H1 (cell line): ENCODE results near the gene C8B. TPM values are rescaled to one million over a fixed set of nuclear protein-coding genes. Genes with fewer than 3 reads are reported as not detected.

Experiments
- ATF2 ChIP-seq: IDR thresholded peaks from 2 replicates; pipeline ENCODE4 v1.6.1; 2012; ENCODE audit warnings: low read length, inconsistent platforms
- BACH1 ChIP-seq: IDR thresholded peaks from 2 replicates; pipeline ENCODE4 v1.6.1; 2012; ENCODE audit warnings: low read length, improper control_type of control experiment
- FOSL1 ChIP-seq: IDR thresholded peaks from 2 replicates; pipeline ENCODE4 v1.6.1; 2011; ENCODE audit warnings: mild to moderate bottlenecking, low read depth, low read length, moderate library complexity; ENCODE audit not compliant: insufficient read depth
- JUN ChIP-seq: IDR thresholded peaks from 2 replicates; pipeline ENCODE4 v1.6.1; 2011; ENCODE audit warnings: low read depth, mild to moderate bottlenecking, improper control_type of control experiment, low read length
- MAFK ChIP-seq: IDR thresholded peaks from 2 replicates; pipeline ENCODE4 v1.6.1; 2012; ENCODE audit warnings: low read depth, mild to moderate bottlenecking, improper control_type of control experiment, low read length
- NANOG ChIP-seq: IDR thresholded peaks from 2 replicates; pipeline ENCODE4 v1.6.1; 2011; ENCODE audit warnings: low read length, low read depth, mild to moderate bottlenecking, inconsistent platforms; ENCODE audit not compliant: insufficient read depth, poor library complexity, severe bottlenecking
- RAD21 ChIP-seq, 2 experiments: IDR thresholded peaks in 1 of 2; conservative IDR thresholded peaks in 1 of 2; 2 replicates each; pipeline ENCODE4 v1.6.1; 2011; ENCODE audit warnings: low read depth in 2 of 2, low read length in 2 of 2, improper control_type of control experiment in 1 of 2, inconsistent platforms in 1 of 2, mild to moderate bottlenecking in 1 of 2, moderate library complexity in 1 of 2
- TBP ChIP-seq: IDR thresholded peaks from 2 replicates; pipeline ENCODE4 v1.6.1; 2011; ENCODE audit warnings: low read depth, low read length, improper control_type of control experiment
- TCF12 ChIP-seq: IDR thresholded peaks from 2 replicates; pipeline ENCODE4 v1.6.1; 2011; ENCODE audit warnings: low read depth, mild to moderate bottlenecking, low read length
- polyA plus RNA-seq, 7 experiments: library from polyadenylated mRNA; depleted of rRNA in 3 of 7; stranded (reverse) in 5 of 7; unstranded in 2 of 7; fragments of >200 nt in 5 of 7; fragments of 200-250 nt in 2 of 7; gene quantifications; 1 replicate in 5 of 7; 2 replicates in 1 of 7; 4 replicates in 1 of 7; pipeline versions ENCODE4 v1.2.1 to v1.2.3, GENCODE V29; 2011 to 2013; ENCODE audit warnings: missing spikeins in 2 of 7, mixed read lengths in 2 of 7
- total RNA-seq: library from RNA; stranded (reverse); fragmentation: NEBNext Ultra II Directional; extraction: Animal tissue kit (Norgen Biotek cat#: 25700); gene quantifications from 2 replicates; pipeline ENCODE4 v1.2.1, GENCODE V29; 2021
- TF ChIP-seq, protein P1 (sequence below): fragments of 300-600 bp; sonication (generic); IDR thresholded peaks from 2 replicates; pipeline ENCODE4 v1.7.1; 2012; ENCODE audit warnings: low read length, moderate library complexity, mild to moderate bottlenecking, inconsistent platforms; ENCODE audit not compliant: insufficient replicate concordance

C8B gene
- total and polyA plus RNA-seq, 2 of the 8 experiments (the other 6 are each of a cell fraction or from before 2014, with no cell fraction given): not detected

- TF ChIP-seq, protein P1, sequence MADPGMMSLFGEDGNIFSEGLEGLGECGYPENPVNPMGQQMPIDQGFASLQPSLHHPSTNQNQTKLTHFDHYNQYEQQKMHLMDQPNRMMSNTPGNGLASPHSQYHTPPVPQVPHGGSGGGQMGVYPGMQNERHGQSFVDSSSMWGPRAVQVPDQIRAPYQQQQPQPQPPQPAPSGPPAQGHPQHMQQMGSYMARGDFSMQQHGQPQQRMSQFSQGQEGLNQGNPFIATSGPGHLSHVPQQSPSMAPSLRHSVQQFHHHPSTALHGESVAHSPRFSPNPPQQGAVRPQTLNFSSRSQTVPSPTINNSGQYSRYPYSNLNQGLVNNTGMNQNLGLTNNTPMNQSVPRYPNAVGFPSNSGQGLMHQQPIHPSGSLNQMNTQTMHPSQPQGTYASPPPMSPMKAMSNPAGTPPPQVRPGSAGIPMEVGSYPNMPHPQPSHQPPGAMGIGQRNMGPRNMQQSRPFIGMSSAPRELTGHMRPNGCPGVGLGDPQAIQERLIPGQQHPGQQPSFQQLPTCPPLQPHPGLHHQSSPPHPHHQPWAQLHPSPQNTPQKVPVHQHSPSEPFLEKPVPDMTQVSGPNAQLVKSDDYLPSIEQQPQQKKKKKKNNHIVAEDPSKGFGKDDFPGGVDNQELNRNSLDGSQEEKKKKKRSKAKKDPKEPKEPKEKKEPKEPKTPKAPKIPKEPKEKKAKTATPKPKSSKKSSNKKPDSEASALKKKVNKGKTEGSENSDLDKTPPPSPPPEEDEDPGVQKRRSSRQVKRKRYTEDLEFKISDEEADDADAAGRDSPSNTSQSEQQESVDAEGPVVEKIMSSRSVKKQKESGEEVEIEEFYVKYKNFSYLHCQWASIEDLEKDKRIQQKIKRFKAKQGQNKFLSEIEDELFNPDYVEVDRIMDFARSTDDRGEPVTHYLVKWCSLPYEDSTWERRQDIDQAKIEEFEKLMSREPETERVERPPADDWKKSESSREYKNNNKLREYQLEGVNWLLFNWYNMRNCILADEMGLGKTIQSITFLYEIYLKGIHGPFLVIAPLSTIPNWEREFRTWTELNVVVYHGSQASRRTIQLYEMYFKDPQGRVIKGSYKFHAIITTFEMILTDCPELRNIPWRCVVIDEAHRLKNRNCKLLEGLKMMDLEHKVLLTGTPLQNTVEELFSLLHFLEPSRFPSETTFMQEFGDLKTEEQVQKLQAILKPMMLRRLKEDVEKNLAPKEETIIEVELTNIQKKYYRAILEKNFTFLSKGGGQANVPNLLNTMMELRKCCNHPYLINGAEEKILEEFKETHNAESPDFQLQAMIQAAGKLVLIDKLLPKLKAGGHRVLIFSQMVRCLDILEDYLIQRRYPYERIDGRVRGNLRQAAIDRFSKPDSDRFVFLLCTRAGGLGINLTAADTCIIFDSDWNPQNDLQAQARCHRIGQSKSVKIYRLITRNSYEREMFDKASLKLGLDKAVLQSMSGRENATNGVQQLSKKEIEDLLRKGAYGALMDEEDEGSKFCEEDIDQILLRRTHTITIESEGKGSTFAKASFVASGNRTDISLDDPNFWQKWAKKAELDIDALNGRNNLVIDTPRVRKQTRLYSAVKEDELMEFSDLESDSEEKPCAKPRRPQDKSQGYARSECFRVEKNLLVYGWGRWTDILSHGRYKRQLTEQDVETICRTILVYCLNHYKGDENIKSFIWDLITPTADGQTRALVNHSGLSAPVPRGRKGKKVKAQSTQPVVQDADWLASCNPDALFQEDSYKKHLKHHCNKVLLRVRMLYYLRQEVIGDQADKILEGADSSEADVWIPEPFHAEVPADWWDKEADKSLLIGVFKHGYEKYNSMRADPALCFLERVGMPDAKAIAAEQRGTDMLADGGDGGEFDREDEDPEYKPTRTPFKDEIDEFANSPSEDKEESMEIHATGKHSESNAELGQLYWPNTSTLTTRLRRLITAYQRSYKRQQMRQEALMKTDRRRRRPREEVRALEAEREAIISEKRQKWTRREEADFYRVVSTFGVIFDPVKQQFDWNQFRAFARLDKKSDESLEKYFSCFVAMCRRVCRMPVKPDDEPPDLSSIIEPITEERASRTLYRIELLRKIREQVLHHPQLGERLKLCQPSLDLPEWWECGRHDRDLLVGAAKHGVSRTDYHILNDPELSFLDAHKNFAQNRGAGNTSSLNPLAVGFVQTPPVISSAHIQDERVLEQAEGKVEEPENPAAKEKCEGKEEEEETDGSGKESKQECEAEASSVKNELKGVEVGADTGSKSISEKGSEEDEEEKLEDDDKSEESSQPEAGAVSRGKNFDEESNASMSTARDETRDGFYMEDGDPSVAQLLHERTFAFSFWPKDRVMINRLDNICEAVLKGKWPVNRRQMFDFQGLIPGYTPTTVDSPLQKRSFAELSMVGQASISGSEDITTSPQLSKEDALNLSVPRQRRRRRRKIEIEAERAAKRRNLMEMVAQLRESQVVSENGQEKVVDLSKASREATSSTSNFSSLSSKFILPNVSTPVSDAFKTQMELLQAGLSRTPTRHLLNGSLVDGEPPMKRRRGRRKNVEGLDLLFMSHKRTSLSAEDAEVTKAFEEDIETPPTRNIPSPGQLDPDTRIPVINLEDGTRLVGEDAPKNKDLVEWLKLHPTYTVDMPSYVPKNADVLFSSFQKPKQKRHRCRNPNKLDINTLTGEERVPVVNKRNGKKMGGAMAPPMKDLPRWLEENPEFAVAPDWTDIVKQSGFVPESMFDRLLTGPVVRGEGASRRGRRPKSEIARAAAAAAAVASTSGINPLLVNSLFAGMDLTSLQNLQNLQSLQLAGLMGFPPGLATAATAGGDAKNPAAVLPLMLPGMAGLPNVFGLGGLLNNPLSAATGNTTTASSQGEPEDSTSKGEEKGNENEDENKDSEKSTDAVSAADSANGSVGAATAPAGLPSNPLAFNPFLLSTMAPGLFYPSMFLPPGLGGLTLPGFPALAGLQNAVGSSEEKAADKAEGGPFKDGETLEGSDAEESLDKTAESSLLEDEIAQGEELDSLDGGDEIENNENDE: no peak
- no peak for TF ChIP-seq ATF2
- no peak for TF ChIP-seq TBP
- TF ChIP-seq NANOG: no peak
- no peak for TF ChIP-seq JUN
- TF ChIP-seq MAFK: no peak
- no peak for TF ChIP-seq TCF12
- TF ChIP-seq RAD21 (IDR thresholded peaks at IDR 0.05 in 1 of 2, conservative IDR thresholded peaks at IDR 0.05 in 1 of 2; ENCODE audit: low read depth in 2 of 2, low read length in 2 of 2): no peak
- no peak for TF ChIP-seq FOSL1
- no peak for TF ChIP-seq BACH1
Observed at GRCh38 chr1:56991576-56991975, 25.8 kb upstream of the C8B start (continued).
